ENCODE measurements around the gene PPM1E. TPM values are rescaled to one million over a fixed set of nuclear protein-coding genes. Genes with fewer than 3 reads are reported as not detected.

PPM1E gene
- total RNA-seq, 2 donors from 2014 or later, result not detected

DNA sequence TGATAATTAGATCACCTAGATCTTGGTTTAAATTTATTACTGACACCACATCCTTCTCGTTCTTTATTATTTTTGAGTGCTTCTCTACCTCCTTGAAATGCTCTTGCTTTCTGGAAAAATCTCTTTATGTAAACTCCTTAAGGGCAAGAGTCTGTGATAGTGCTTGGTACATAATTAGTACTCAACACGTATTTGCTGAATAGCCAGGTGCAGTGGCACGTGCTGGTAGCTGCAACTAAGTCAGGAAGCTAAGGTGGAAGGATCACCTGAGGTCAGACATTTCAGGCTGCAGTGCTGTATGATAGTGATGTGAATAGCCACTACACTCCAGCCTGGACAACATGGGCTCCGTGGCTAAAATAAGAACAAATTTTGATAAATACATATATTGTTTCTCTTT lies 63.0 kb downstream of the PPM1E start:
- H3K27ac ChIP-seq, result no peak overlapping the region
- H3K27me3 ChIP-seq (replicated peaks; ENCODE audit: insufficient read depth), result no peaks in the 10 kb centered on the region
- H3K4me1 ChIP-seq (ENCODE audit: control insufficient read depth in 1 of 2, low read depth in 2 of 2), result no peaks in the 10 kb centered on the region
- TF ChIP-seq, protein P1, sequence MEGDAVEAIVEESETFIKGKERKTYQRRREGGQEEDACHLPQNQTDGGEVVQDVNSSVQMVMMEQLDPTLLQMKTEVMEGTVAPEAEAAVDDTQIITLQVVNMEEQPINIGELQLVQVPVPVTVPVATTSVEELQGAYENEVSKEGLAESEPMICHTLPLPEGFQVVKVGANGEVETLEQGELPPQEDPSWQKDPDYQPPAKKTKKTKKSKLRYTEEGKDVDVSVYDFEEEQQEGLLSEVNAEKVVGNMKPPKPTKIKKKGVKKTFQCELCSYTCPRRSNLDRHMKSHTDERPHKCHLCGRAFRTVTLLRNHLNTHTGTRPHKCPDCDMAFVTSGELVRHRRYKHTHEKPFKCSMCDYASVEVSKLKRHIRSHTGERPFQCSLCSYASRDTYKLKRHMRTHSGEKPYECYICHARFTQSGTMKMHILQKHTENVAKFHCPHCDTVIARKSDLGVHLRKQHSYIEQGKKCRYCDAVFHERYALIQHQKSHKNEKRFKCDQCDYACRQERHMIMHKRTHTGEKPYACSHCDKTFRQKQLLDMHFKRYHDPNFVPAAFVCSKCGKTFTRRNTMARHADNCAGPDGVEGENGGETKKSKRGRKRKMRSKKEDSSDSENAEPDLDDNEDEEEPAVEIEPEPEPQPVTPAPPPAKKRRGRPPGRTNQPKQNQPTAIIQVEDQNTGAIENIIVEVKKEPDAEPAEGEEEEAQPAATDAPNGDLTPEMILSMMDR (IDR thresholded peaks at IDR 0.05), result no peak
- H3K36me3 ChIP-seq, result no peaks in the 10 kb centered on the region
- H3K4me3 ChIP-seq, result no peak overlapping the region
- DNase-seq (ENCODE audit: low spot score), result no peak
- no peaks in the 10 kb centered on the region for H3K9me3 ChIP-seq
- ATAC-seq (ENCODE audit: insufficient number of reproducible peaks, low FRiP score, low read depth), result no peak

DNA sequence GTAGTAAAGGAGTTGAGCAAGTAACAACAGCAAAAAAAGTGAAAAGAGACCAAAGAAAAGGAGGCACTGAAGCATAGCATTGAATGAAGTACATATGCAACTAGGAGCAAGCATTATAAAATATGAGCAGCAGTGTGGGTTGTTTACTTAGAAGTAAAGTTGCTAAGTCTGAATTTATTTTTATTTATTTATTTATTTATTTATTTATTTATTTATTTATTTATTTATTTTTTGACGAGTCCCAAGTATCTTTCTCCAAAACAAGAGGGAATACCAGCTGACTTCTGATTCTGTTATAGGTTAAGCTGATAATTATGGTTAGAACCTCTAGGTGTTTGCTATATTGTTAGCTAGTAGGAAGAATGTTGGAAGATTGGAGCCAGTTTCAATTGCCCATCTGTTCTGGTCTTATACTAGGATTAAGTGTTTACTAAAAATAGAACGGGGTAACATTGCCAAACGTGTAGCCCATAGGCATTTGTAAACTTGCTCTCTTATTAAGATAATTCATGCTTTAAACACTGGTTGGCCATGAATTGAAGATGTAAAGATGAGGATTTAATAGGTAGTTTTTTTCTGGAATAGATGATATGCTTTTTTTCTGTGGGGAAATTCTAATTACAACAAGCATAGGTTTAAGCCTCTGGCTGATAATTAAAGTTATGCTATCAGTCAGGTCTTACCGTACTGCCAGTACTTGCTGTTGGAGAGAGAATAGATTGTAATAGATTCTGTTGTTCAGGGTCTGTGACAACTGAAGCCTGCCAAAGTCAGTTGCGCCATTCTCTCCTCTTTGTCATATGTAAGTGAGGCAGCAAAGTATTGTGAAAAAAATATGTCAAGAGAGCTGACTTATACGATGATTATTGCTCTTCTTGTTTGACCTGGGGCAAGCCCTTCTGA lies 66.7 kb downstream of the PPM1E start:
- DNase-seq (ENCODE audit: low spot score) (no peak), ATAC-seq (ENCODE audit: insufficient number of reproducible peaks, low FRiP score, low read depth) (no peak)
- no peaks in the 10 kb centered on the region for H3K9me3 ChIP-seq
- H3K27ac ChIP-seq, result no peak overlapping the region
- no peaks in the 10 kb centered on the region for H3K36me3 ChIP-seq
- no peaks in the 10 kb centered on the region for H3K4me1 ChIP-seq (ENCODE audit: control insufficient read depth in 1 of 2, low read depth in 2 of 2)
- H3K4me3 ChIP-seq, result no peak overlapping the region
- H3K27me3 ChIP-seq (replicated peaks; ENCODE audit: insufficient read depth), result no peaks in the 10 kb centered on the region
- TF ChIP-seq, protein P1 (IDR thresholded peaks at IDR 0.05), result no peak

DNA sequence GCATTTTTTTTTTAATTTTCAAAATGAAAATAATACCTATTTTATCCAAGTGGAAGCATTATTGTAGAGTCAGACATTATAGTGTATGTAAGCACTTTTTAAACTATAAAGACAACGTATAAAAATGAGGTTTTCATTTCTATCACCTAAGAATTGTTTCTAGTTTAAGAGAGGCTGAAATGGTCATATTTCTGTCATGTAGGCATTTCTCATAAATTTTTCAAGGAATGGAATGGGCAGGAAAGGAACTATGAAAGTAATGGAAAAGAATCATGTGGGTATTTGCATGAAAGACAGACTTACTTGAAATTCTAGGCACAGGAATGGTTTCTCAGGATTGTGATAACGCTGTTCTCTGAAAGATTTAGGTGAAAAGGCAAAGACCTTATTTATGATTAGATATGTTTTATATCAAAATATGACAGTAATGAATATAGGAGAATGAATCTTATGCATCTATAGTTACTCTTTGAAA lies 67.4 kb downstream of the PPM1E start:
- no peak for ATAC-seq (ENCODE audit: insufficient number of reproducible peaks, low FRiP score, low read depth)
- Histone ChIP-seq H3K27me3 (replicated peaks; ENCODE audit: insufficient read depth) (no peaks in the 10 kb centered on the region), H3K36me3 (no peaks in the 10 kb centered on the region), H3K9me3 (no peaks in the 10 kb centered on the region), H3K27ac (no peak overlapping the region), H3K4me1 (ENCODE audit: control insufficient read depth in 1 of 2, low read depth in 2 of 2) (no peaks in the 10 kb centered on the region), H3K4me3 (no peak overlapping the region)
- no peak for DNase-seq (ENCODE audit: low spot score)
- TF ChIP-seq, protein P1 (IDR thresholded peaks at IDR 0.05), result no peak

DNA sequence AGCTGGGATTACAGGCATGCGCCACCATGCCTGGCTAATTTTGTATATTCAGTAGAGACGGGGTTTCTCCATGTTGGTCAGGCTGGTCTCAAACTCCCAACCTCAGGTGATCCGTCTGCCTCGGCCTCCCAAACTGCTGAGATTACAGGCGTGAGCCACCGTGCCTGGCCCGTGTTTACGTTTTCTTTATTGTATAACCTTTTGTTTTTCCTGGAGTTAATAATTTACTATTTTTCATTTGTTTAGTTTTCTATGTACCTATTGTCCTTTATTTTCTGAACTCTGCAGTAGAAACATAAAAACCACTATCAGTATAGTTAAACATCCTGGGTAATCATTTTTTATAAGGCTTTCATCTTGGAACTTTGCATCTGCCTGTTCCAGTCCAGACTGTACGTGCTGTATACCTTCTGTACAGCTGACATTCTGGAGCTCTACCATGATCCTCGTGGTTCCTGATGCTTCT lies 73.6 kb downstream of the PPM1E start:
- TF ChIP-seq, protein P1 (IDR thresholded peaks at IDR 0.05), result no peak
- no peak for DNase-seq (ENCODE audit: low spot score)
- Histone ChIP-seq H3K27ac (no peak overlapping the region), H3K4me3 (no peak overlapping the region), H3K36me3 (no peaks in the 10 kb centered on the region), H3K9me3 (no peaks in the 10 kb centered on the region), H3K4me1 (ENCODE audit: control insufficient read depth in 1 of 2, low read depth in 2 of 2) (no peaks in the 10 kb centered on the region), H3K27me3 (replicated peaks; ENCODE audit: insufficient read depth) (no peaks in the 10 kb centered on the region)
- ATAC-seq (ENCODE audit: insufficient number of reproducible peaks, low FRiP score, low read depth), result no peak

DNA sequence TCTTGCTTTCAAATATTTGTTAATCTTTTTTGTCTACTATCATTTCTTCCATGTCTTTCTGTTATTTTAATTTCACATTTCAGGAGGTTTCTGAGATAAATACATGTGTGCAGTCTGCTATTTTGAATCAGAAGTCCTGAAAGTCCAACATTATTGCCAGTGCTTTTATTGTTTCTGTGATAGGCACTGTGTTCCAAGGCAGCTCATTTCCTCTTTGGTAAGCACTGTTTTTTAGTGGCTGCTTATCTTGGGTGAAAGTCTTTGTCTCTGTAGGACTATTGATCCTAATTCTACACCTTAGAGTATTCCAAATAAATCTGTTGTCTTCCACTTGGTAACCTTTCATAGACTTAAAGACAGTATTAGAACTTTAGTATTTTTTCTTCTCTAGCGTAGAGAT lies 76.1 kb downstream of the PPM1E start:
- ATAC-seq (ENCODE audit: insufficient number of reproducible peaks, low FRiP score, low read depth), result no peak
- no peaks in the 10 kb centered on the region for H3K36me3 ChIP-seq
- TF ChIP-seq, protein P1 (IDR thresholded peaks at IDR 0.05), result no peak
- no peak for DNase-seq (ENCODE audit: low spot score)
- no peaks in the 10 kb centered on the region for H3K9me3 ChIP-seq
- H3K27me3 ChIP-seq (replicated peaks; ENCODE audit: insufficient read depth), result no peaks in the 10 kb centered on the region
- H3K4me3 ChIP-seq, result no peak overlapping the region
- H3K4me1 ChIP-seq (ENCODE audit: control insufficient read depth in 1 of 2, low read depth in 2 of 2), result no peaks in the 10 kb centered on the region
- H3K27ac ChIP-seq, result no peak overlapping the region
